Subcutaneous preadipocyte (primary cell): ENCODE data around the gene CD22. TPM values are rescaled to one million over a fixed set of nuclear protein-coding genes. Genes with fewer than 3 reads are reported as not detected.

Experiments used
- total RNA-seq: library from RNA; depleted of rRNA; stranded (reverse); fragments of >200 nt; gene quantifications from 2 replicates; pipeline ENCODE4 v1.2.3, GENCODE V29; 2012

CD22 gene
- total RNA-seq, result 1.4 TPM in 1 of 2 replicates, not detected in the other

DNA sequence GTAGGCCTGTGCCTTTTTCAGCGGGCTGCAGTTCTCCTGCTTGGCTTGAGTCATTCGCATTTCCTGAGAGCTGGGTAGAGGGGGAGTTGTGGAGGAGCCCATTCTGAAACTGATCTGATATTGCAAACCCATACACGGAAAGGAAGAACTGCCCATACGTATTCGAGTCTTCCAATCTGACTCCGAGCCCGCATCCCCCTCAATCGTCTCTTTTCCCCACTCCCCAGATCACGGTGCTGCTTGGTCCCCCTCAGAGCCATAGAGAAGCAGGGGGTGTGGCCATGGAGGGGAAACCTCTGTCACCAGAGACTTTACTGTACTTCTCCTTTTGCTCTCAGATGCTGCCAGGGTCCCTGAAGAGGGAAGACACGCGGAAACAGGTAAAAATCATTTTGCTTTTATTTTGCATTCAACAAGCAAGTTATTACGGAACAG is at the start of gene CD22:
TSS of gene CD22 (plus strand) at position 337 of the 435 bp plus-strand sequence. CDS start 2,854 bp downstream, outside the sequence.

DNA sequence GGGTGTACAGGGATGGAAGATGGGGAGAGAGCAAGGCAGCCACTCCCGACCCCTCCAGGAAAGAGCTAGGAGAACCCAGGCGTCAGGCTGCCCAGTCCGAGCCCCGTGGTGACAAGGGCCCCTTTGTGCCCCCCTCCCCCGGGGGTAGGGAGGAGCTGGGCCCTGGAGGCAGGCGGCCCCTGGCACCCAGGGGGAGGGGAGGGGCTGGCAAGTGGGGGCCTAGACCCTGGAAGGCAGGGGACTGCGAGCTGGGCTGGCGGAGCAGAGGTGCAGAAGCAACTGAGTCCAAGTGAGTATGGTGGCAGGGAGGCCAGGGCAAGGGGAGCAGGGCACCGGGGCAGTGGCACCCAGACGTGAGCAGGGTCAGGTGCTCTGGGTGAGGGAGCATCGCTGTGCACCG is 37.1 kb upstream of the CD22 start, which contains the start of gene MAG:
TSS of gene MAG (plus strand) at position 246 of the 400 bp plus-strand sequence. CDS start 3,248 bp downstream, outside the sequence.

DNA sequence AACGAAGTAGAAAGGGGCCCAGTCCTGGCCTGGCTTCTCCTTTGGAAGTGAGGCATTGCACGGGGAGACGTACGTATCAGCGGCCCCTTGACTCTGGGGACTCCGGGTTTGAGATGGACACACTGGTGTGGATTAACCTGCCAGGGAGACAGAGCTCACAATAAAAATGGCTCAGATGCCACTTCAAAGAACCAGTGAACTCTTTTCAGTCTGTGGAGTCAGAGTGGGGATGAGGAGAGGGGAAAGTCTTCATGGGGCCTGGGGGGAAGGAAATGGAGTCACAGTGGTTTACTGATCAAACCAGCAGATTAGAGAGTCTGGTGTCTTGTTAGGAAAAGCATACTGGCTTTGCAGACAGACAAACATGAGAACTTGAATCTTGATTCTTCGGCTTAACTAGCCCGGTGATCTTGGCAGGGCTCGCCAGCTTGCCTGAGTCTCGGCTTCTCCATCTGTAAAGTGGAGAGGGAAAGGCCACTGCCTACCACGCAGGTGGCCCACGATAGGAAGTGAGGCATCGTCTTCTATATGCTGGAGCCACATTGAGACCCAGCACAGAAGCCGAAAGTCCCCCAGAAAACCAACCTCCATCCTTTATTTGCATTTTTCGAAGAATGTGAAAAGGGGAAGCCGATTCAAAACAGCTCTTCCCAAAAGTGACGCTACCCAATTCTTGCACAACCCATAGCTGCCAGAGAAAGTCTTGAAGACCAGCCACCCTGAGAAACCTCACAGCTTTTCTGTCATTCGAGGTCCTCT is 18.4 kb downstream of the CD22 start, which contains the start of gene FFAR1:
TSS of gene FFAR1 (plus strand) at position 732 of the 759 bp plus-strand sequence. CDS start 3,650 bp downstream, outside the sequence.

DNA sequence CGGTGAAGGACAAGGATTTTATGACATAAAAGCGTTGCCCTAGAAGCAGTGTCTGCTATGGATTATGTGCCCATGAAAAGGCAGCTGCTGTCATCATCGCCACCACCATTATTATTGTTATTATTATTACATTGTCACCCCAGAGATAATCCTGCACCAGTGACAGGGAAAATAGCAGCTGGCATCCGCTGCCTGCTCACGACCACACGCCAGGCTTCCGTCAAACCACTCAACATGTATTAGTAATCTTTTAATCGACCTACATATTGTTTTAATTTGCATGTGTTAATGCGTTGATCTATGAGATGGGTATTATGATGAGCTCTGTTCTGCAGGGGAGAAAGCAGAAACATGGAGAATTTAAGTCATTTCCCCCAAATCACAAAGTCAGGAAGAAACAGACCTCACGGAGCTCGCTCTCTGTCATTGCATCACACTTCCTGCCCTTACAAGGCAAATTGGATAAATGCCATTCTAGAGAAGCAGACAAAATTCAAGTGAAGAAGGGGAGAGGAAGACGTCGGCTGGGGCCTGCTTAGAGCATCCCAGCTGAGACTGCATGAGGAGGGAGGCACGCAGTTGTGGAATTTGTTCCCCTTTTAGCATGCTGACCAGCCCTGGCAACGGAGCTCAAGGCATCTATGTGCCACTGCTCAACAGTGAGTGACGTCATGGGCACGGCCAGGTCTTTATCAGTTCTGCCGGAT is 29.0 kb downstream of the CD22 start, which contains the start of gene FFAR3:
TSS of gene FFAR3 (plus strand) at position 594 of the 707 bp plus-strand sequence. CDS start 431 bp downstream, outside the sequence.

DNA sequence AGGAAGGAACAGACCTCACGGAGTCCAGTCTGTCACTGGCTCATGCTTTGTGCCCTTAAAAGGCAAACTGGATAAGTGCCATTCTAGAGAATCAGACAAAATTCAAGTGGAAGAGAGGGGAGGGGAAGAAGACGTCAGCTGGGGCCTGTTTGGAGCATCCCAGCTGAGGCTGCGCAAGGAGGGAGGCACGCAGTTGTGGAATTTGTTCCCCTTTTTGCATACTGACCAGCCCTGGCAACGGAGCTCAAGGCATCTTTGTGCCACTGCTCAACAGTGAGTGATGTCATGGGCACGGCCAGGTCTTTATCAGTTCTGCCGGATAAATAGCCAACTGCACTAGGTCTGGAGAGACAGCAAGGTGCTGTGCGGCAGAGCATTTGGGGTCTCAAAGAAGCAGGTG is 41.7 kb downstream of the CD22 start, which contains the start of gene GPR42:
TSS of gene GPR42 (plus strand) at position 347 of the 400 bp plus-strand sequence. CDS start 292 bp downstream, outside the sequence.

Other genes starting within 250 kb of the CD22 start
- gene FXYD3, start 213.4 kb upstream of the CD22 start, total RNA-seq, result not detected in 2 replicates
- gene LGI4, start 194.1 kb upstream of the CD22 start, total RNA-seq, result under 0.01 and 0.20 TPM in 2 replicates
- 1.5 TPM in 1 of 2 replicates, not detected in the other for gene FXYD1, start 190.4 kb upstream of the CD22 start, total RNA-seq
- gene FXYD7, start 185.9 kb upstream of the CD22 start, total RNA-seq, result not detected in 2 replicates
- gene FXYD5, start 174.5 kb upstream of the CD22 start, total RNA-seq, result 64.9 and 80.5 TPM in 2 replicates
- not detected in 2 replicates for gene FAM187B, start 100.4 kb upstream of the CD22 start, total RNA-seq
- 0.73 and 0.98 TPM in 2 replicates for gene LSR, start 80.2 kb upstream of the CD22 start, total RNA-seq
- 53.6 and 59.4 TPM in 2 replicates for gene USF2, start 60.2 kb upstream of the CD22 start, total RNA-seq
- gene HAMP, start 46.7 kb upstream of the CD22 start, total RNA-seq, result not detected in 2 replicates
- 0.59 TPM in 1 of 2 replicates, not detected in the other for gene MAG, start 37.0 kb upstream of the CD22 start, total RNA-seq
- not detected in 2 replicates for gene FFAR1, start 18.7 kb downstream of the CD22 start, total RNA-seq
- not detected in 2 replicates for gene FFAR3, start 29.3 kb downstream of the CD22 start, total RNA-seq
- gene GPR42, start 41.9 kb downstream of the CD22 start, total RNA-seq, result not detected in 2 replicates
- not detected in 2 replicates for gene FFAR2, start 119.1 kb downstream of the CD22 start, total RNA-seq
- gene KRTDAP, start 161.3 kb downstream of the CD22 start, total RNA-seq, result not detected in 2 replicates
- gene DMKN, start 184.5 kb downstream of the CD22 start, total RNA-seq, result 8.2 and 23.1 TPM in 2 replicates
- gene SBSN, start 199.1 kb downstream of the CD22 start, total RNA-seq, result 4.3 and 13.6 TPM in 2 replicates
- gene GAPDHS, start 204.3 kb downstream of the CD22 start, total RNA-seq, result under 0.01 TPM in 1 of 2 replicates, not detected in the other
- gene TMEM147, start 216.4 kb downstream of the CD22 start, total RNA-seq, result 85.2 and 116 TPM in 2 replicates
- not detected in 2 replicates for gene ATP4A, start 234.5 kb downstream of the CD22 start, total RNA-seq